PC-9 (cell line): Measurements from ENCODE around the gene KDM1B.
"Not testable (repeated sequence)": the region's sequence is repeated elsewhere in the genome, so short reads cannot be mapped to it uniquely, and the experiment has no call there.

Experiments used
- EZH2 ChIP-seq: fragments of 200-600 bp; sonication (generic); IDR thresholded peaks from 2 replicates; pipeline ENCODE4 v1.8.0; 2017; ENCODE audit warnings: antibody characterized with exemption, low read depth
- TF ChIP-seq, protein P1 (sequence below): fragments of 200-600 bp; sonication (generic); conservative IDR thresholded peaks from 2 replicates; pipeline ENCODE4 v1.6.1; 2017; ENCODE audit warnings: mixed run types, antibody characterized with exemption, mild to moderate bottlenecking, moderate library complexity

DNA sequence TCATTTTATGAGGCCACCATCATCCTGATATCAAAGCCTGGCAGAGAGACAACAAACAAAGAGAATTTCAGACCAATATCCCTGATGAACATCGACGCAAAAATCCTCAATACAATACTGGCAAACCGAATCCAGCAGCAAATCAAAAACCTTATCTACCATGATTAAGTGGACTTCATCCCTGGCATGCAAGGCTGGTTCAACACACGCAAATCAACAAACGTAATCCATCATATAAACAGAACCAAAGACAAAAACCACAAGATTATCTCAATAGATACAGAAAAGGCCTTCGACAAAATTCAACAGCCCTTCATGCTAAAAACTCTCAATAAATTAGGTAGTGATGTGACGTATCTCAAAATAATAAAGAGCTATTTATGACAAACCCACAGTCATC is 76.6 kb downstream of the KDM1B start:
- TF ChIP-seq, protein P1, sequence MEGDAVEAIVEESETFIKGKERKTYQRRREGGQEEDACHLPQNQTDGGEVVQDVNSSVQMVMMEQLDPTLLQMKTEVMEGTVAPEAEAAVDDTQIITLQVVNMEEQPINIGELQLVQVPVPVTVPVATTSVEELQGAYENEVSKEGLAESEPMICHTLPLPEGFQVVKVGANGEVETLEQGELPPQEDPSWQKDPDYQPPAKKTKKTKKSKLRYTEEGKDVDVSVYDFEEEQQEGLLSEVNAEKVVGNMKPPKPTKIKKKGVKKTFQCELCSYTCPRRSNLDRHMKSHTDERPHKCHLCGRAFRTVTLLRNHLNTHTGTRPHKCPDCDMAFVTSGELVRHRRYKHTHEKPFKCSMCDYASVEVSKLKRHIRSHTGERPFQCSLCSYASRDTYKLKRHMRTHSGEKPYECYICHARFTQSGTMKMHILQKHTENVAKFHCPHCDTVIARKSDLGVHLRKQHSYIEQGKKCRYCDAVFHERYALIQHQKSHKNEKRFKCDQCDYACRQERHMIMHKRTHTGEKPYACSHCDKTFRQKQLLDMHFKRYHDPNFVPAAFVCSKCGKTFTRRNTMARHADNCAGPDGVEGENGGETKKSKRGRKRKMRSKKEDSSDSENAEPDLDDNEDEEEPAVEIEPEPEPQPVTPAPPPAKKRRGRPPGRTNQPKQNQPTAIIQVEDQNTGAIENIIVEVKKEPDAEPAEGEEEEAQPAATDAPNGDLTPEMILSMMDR: not testable (repeated sequence)
- not testable (repeated sequence) for TF ChIP-seq EZH2
